Vagina (tissue), 2 donors: ENCODE measurements around the gene KRT84. TPM values are rescaled to one million over a fixed set of nuclear protein-coding genes. Genes with fewer than 3 reads are reported as not detected.

Experiments
- DNase-seq, 2 donors: peaks; one replicate each; pipeline ENCODE4 v3.0.0-alpha.2; 2017; ENCODE audit errors: extremely low spot score in 2 of 2
- H3K27ac ChIP-seq: fragments of 200-600 bp; sonication (generic); one replicate; pipeline ENCODE4 v1.5.1; 2019
- H3K27me3 ChIP-seq: fragments of 200-600 bp; sonication (generic); one replicate; pipeline ENCODE4 v1.5.1; 2019
- H3K36me3 ChIP-seq, 2 donors: fragments of 200-600 bp; sonication (generic); one replicate each; pipeline ENCODE4 v1.5.1; 2017 to 2019
- H3K4me1 ChIP-seq: fragments of 200-600 bp; sonication (generic); one replicate; pipeline ENCODE4 v1.5.1; 2019
- H3K4me3 ChIP-seq, 2 donors: fragments of 200-600 bp; sonication (generic); 1 replicate in 1 of 2; 2 replicates in 1 of 2; pipeline ENCODE4 v1.5.1; 2016 to 2019
- H3K9me3 ChIP-seq: fragments of 200-600 bp; sonication (generic); one replicate; pipeline ENCODE4 v1.5.1; 2019
- POLR2A ChIP-seq, 2 donors: fragments of 450-650 bp; IDR thresholded peaks; one replicate each; pipeline ENCODE4 v1.6.1; 2017; ENCODE audit warnings: antibody characterized with exemption in 2 of 2, mild to moderate bottlenecking in 2 of 2, moderate library complexity in 2 of 2
- POLR2AphosphoS5 ChIP-seq, 2 donors: sonication (generic); formaldehyde crosslinking; IDR thresholded peaks; one replicate each; pipeline ENCODE4 v1.9.0; 2017; ENCODE audit warnings: antibody characterized with exemption in 2 of 2, mild to moderate bottlenecking in 2 of 2, low read depth in 1 of 2; ENCODE audit not compliant: insufficient read depth in 1 of 2
- intact Hi-C: fragments of 100-400 bp; cut with DNase I; formaldehyde crosslinking; loops from one replicate; pipeline ENCODE4 v1.15.1; 2023
- total RNA-seq: library from RNA; depleted of rRNA; stranded (reverse); fragments of >200 nt; gene quantifications from one replicate; pipeline ENCODE4 v1.2.3, GENCODE V29; 2016
- TF ChIP-seq, protein P1 (sequence below), 3 experiments: fragments of 450-650 bp in 2 of 3; fragments of 200-600 bp in 1 of 3; sonication (generic) in 1 of 3; IDR thresholded peaks; one replicate each; pipeline ENCODE4 v1.5.1; 2017 to 2019; ENCODE audit warnings: antibody characterized with exemption in 3 of 3, mild to moderate bottlenecking in 2 of 3, moderate library complexity in 2 of 3

KRT84 gene
- total RNA-seq, 1 donor from 2014 or later = not detected

DNA sequence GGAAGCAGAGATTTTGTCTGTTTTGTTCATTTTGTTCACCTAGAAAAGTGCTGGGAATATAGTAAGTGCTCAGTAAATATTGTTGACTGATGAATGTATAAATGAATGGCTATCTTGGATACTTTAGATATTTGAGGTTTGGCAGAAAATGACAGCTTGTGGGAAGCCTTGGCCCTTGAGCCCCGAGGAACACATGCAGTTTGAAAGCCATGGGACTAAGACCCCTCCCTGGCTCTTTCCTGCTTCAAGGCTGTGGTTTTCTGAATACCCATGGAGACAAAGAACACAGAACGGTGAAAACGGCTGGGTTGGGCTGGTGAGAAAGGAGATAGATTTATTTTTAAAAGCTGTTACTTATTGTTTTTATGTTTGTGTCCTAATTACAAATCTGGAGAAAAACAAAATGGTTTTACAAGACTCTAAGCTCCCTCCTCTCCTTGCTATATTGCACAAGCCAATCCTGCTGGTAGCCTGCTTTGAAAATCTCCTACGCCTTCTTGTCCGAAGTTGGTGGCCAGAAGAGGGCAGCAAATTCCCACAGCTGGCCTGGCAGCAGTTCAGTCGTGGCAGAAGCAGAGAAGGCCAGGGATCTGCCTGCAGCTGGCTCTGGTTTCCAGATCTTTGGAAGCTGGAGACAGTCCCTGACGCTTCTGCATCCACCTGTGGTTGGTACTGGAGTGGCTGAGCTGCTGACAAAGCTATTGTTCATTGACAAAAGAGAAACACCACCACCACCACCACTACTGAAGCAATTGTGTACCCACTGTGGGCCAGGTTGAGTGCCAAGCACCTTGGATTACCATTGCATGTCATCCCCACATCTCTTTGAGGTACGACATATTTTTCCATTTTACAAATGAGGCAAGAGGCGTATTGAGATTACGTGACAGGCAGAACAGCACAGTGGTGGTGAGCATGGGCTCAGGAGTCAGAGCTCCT is 13.0 kb downstream of the KRT84 start:
- DNase-seq = no peak
- no peaks in the 10 kb centered on the region for H3K9me3 ChIP-seq
- H3K27ac ChIP-seq = peak overlapping the region; percentile 82
- H3K27me3 ChIP-seq = no peaks in the 10 kb centered on the region
- no peaks in the 10 kb centered on the region for H3K36me3 ChIP-seq
- intact Hi-C loops = loop anchor here (10.0 kb wide), 1 partner anchor 502 kb away; no protein-coding TSS in a partner anchor
- H3K4me3 ChIP-seq = no peak overlapping the region
- H3K4me1 ChIP-seq = peaks cover 25% of the 10 kb centered on the region
- TF ChIP-seq, protein P1, sequence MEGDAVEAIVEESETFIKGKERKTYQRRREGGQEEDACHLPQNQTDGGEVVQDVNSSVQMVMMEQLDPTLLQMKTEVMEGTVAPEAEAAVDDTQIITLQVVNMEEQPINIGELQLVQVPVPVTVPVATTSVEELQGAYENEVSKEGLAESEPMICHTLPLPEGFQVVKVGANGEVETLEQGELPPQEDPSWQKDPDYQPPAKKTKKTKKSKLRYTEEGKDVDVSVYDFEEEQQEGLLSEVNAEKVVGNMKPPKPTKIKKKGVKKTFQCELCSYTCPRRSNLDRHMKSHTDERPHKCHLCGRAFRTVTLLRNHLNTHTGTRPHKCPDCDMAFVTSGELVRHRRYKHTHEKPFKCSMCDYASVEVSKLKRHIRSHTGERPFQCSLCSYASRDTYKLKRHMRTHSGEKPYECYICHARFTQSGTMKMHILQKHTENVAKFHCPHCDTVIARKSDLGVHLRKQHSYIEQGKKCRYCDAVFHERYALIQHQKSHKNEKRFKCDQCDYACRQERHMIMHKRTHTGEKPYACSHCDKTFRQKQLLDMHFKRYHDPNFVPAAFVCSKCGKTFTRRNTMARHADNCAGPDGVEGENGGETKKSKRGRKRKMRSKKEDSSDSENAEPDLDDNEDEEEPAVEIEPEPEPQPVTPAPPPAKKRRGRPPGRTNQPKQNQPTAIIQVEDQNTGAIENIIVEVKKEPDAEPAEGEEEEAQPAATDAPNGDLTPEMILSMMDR (IDR thresholded peaks at IDR 0.05) = peak; percentile 53 to 77 (median 75)
- TF ChIP-seq POLR2AphosphoS5 (IDR thresholded peaks at IDR 0.05; ENCODE audit: insufficient read depth in 1 of 2, low read depth in 1 of 2) (peak in 1 of 2 donors; percentile 71), POLR2A (IDR thresholded peaks at IDR 0.05) (no peak)

DNA sequence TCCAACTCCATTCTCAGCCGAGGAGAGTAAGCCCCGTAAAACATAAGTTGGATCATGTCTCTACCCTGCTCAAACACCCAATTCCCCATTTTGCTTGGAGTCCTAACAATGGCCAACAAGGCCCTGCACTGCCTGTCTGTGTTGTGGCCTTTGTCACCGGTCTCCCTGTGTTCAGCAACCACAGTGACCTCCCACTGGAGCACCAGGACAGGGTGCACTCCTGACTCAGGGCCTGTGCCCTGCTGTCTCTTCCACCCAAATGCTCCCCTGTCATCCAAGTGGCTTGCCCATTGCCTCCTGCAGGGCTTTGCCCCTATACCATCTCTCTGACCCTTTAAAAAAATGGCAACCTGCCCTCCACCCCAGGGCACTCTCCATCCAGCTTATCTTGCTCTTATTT is 13.7 kb downstream of the KRT84 start:
- TF ChIP-seq POLR2A (IDR thresholded peaks at IDR 0.05) = no peak
- TF ChIP-seq POLR2AphosphoS5 (IDR thresholded peaks at IDR 0.05; ENCODE audit: insufficient read depth in 1 of 2, low read depth in 1 of 2) = no peak
- TF ChIP-seq, protein P1 (IDR thresholded peaks at IDR 0.05) = no peak
- no peak for DNase-seq
- Histone ChIP-seq H3K27ac (peak overlapping the region; percentile 82), H3K4me3 (no peak overlapping the region), H3K9me3 (no peaks in the 10 kb centered on the region), H3K4me1 (peaks cover 25% of the 10 kb centered on the region), H3K27me3 (no peaks in the 10 kb centered on the region), H3K36me3 (no peaks in the 10 kb centered on the region)
- intact Hi-C loops = loop anchor here (10.0 kb wide), 1 partner anchor 503 kb away; no protein-coding TSS in a partner anchor

DNA sequence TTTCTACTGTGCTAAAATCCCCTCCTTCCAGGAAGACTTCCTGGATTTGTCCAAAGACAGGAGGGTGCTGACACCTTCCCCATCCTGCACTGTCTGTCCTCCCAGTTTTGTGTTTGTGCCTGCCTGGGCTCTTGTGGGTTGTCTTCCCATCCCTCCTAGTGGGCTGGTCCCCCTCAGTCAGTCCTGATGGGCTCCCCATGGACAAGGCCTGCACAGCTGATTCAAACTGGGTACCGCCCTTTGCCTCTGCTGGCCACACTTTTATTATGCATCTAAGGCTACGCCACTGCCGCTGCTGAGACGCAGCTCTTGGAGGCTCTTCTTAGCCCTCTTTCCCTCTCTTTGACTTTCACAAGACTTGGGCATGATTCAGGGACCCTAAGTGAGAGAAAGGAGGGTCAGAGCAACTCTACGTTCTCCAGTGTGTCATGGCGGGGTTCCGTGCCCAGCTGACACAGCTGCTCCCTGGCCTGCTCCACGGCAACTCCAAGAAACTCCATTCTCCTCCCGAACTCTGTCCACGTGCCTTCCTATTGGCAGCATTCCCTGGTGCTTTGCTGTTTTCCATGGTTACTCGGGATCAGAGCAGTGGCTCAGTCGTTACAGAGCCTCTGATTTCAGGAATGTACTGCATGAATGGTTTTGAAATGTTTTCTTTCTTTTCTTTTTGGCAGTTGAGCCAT is 14.4 kb downstream of the KRT84 start:
- no peaks in the 10 kb centered on the region for H3K27me3 ChIP-seq
- intact Hi-C loops = loop anchor here (10.0 kb wide), 1 partner anchor 504 kb away; no protein-coding TSS in a partner anchor
- no peak overlapping the region for H3K4me3 ChIP-seq
- H3K4me1 ChIP-seq = peaks cover 25% of the 10 kb centered on the region
- DNase-seq = no peak
- H3K27ac ChIP-seq = peak overlapping the region; percentile 82
- TF ChIP-seq POLR2AphosphoS5 (IDR thresholded peaks at IDR 0.05; ENCODE audit: insufficient read depth in 1 of 2, low read depth in 1 of 2) (peak in 1 of 2 donors; percentile 55), POLR2A (IDR thresholded peaks at IDR 0.05) (no peak)
- TF ChIP-seq, protein P1 (IDR thresholded peaks at IDR 0.05) = no peak
- no peaks in the 10 kb centered on the region for H3K9me3 ChIP-seq
- H3K36me3 ChIP-seq = no peaks in the 10 kb centered on the region

DNA sequence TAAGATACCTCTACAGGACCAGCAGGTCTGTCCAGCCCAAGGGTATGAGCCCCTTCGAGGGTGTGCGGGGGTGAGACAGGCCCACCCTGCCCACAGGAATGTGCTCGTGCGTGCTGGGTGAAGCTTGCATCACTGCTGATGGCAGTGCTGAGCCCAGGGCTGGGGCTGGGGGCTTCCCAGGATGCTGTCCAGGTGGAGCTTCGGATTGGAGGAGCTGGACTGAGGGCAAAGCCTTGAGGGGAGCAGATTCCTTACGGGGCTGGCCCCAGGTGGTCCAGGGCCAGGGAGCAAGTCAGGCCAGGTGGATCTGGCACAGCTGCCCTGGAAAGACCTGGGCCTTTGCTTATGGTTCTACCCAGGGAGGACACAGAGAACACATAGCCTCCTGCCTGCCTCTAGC is 15.6 kb downstream of the KRT84 start:
- intact Hi-C loops = loop anchor here (10.0 kb wide), 1 partner anchor 505 kb away; no protein-coding TSS in a partner anchor
- Histone ChIP-seq H3K4me1 (peaks cover 25% of the 10 kb centered on the region), H3K27me3 (no peaks in the 10 kb centered on the region), H3K4me3 (no peak overlapping the region), H3K9me3 (no peaks in the 10 kb centered on the region), H3K36me3 (no peaks in the 10 kb centered on the region), H3K27ac (no peak overlapping the region)
- DNase-seq = no peak
- no peak for TF ChIP-seq POLR2A (IDR thresholded peaks at IDR 0.05)
- no peak for TF ChIP-seq POLR2AphosphoS5 (IDR thresholded peaks at IDR 0.05; ENCODE audit: insufficient read depth in 1 of 2, low read depth in 1 of 2)
- TF ChIP-seq, protein P1 (IDR thresholded peaks at IDR 0.05) = no peak
